ENCODE data around the gene MAMLD1. TPM values are rescaled to one million over a fixed set of nuclear protein-coding genes. Genes with fewer than 3 reads are reported as not detected.

MAMLD1 gene
- total and polyA plus RNA-seq, 4 donors: 0.59 to 1.1 (median 0.76) TPM

DNA sequence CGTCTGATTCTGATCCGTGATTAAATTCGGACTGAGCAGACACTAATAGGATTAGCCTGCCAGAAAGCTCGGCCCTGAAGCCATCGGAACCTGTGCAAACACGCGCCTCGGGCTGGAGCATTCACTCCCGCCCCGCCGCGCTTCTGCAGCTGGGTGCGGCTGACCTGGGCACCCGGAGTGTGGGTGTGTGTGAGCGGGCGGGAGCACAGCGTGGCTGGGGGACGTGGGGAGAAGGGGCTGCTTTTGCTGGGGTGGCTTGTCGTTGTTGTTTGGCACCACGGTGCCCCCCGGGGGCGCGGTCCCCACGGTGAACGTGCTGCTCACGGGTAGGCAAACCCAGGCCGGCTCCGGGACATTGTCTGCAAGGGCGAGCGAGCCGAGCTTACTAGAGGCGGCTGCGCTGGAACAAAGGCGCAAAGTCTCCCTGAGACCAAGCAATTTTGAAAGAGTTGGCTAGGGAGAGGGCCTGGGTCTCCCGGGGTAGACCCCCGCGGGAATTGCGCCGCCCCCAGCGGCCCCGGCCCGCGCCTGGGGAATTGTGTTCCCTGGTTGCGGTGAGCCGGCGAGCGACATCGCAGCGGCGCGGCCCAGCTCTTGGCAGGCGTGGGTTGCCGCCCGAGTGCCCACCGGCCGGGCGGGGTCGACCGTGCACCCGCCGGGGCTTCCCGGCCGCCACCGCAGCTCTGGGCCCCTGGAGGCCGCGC, 1.4 kb downstream of the MAMLD1 start:
- peak overlapping the region; percentile 23 to 68 (median 61) for H3K4me3 ChIP-seq (ENCODE audit: low read depth in 1 of 3, low read length in 3 of 3)
- H3K9me3 ChIP-seq (ENCODE audit: control insufficient read depth in 4 of 4, low read length in 3 of 4): no peaks in the 10 kb centered on the region
- under 1% methylated on average over 66 of the region's 66 CpGs for WGBS
- H3K27ac ChIP-seq (ENCODE audit: low read depth in 1 of 2, low read length in 2 of 2): peak overlapping the region; percentile 64 to 82
- no peak overlapping the region for H3K9ac ChIP-seq (ENCODE audit: low read depth in 1 of 2, low read length in 2 of 2)
- H3K36me3 ChIP-seq (ENCODE audit: control insufficient read depth in 4 of 4, insufficient read depth in 3 of 4, low read depth in 1 of 4, low read length in 3 of 4): no peaks in the 10 kb centered on the region
- TF ChIP-seq HNF4G (IDR thresholded peaks at IDR 0.05) (no peak), RAD21 (IDR thresholded peaks at IDR 0.05) (no peak), EGR1 (IDR thresholded peaks at IDR 0.05; ENCODE audit: low read depth in 2 of 2) (no peak), TAF1 (conservative IDR thresholded peaks at IDR 0.05) (no peak), NR2F2 (IDR thresholded peaks at IDR 0.05) (no peak)
- TF ChIP-seq, protein P1, sequence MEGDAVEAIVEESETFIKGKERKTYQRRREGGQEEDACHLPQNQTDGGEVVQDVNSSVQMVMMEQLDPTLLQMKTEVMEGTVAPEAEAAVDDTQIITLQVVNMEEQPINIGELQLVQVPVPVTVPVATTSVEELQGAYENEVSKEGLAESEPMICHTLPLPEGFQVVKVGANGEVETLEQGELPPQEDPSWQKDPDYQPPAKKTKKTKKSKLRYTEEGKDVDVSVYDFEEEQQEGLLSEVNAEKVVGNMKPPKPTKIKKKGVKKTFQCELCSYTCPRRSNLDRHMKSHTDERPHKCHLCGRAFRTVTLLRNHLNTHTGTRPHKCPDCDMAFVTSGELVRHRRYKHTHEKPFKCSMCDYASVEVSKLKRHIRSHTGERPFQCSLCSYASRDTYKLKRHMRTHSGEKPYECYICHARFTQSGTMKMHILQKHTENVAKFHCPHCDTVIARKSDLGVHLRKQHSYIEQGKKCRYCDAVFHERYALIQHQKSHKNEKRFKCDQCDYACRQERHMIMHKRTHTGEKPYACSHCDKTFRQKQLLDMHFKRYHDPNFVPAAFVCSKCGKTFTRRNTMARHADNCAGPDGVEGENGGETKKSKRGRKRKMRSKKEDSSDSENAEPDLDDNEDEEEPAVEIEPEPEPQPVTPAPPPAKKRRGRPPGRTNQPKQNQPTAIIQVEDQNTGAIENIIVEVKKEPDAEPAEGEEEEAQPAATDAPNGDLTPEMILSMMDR (IDR thresholded peaks at IDR 0.05; ENCODE audit: low read depth, low read length, missing input control): no peak
- TF ChIP-seq, protein P2, sequence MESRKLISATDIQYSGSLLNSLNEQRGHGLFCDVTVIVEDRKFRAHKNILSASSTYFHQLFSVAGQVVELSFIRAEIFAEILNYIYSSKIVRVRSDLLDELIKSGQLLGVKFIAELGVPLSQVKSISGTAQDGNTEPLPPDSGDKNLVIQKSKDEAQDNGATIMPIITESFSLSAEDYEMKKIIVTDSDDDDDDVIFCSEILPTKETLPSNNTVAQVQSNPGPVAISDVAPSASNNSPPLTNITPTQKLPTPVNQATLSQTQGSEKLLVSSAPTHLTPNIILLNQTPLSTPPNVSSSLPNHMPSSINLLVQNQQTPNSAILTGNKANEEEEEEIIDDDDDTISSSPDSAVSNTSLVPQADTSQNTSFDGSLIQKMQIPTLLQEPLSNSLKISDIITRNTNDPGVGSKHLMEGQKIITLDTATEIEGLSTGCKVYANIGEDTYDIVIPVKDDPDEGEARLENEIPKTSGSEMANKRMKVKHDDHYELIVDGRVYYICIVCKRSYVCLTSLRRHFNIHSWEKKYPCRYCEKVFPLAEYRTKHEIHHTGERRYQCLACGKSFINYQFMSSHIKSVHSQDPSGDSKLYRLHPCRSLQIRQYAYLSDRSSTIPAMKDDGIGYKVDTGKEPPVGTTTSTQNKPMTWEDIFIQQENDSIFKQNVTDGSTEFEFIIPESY (IDR thresholded peaks at IDR 0.05): no peak
- TF ChIP-seq, protein P3, sequence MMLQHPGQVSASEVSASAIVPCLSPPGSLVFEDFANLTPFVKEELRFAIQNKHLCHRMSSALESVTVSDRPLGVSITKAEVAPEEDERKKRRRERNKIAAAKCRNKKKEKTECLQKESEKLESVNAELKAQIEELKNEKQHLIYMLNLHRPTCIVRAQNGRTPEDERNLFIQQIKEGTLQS (IDR thresholded peaks at IDR 0.05): no peak
- DNase-seq (ENCODE audit: low spot score): peak; percentile 40
- peaks cover 5 to 29% (median 18%) of the 10 kb centered on the region in 4 donors for H3K4me1 ChIP-seq (ENCODE audit: control insufficient read depth in 4 of 4, insufficient read depth in 4 of 4, low read length in 3 of 4)
- H3K27me3 ChIP-seq (ENCODE audit: control insufficient read depth in 4 of 4, insufficient read depth in 4 of 4, low read length in 3 of 4): no peaks in the 10 kb centered on the region

DNA sequence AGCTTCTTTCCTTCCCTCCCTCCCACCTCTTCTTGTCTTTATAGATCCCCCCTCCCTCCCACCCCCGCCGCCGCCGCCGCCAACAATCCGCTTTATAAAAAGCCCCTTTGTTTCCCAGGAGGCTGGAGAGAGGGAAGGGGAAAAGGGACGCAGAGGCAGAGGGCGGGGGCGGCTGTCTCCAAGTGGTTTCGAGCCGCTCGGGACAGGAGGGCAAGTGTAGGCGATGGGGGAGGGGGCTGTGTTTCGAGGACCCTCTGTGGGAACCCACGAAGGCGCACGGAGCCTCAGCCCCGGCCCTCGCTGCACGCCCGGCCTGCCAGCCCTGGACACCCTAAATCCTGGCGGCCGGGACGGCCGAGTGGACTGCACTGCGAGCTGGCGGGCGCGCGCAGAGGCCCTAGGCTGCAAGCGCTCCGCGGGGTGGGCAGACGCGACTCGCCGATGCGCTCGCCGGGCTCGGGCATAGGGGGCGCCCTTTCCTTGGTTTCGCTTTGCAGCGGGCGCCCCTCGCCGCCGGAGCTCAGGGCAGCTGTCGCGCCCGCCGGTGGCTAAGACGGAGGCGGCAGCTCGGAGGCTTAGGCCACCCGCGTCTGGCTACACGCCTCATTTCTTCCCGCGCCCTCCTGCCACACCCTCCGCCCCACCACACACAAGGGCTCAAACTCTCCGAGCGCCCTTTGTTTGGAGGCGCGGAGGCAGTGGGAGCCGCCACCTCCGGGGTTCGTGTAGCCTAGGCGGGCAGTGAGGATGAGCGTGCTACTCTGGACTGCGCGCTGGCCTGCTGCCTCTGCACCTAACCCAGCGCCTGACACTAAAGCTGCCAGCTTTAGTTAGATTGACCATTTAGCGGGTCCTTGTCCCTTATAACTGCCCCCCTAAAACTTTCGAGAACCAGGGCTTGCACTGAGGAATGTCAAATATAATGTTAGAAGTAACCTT, 2.2 kb downstream of the MAMLD1 start:
- Histone ChIP-seq H3K36me3 (ENCODE audit: control insufficient read depth in 4 of 4, insufficient read depth in 3 of 4, low read depth in 1 of 4, low read length in 3 of 4) (no peaks in the 10 kb centered on the region), H3K4me1 (ENCODE audit: control insufficient read depth in 4 of 4, insufficient read depth in 4 of 4, low read length in 3 of 4) (peaks cover 5 to 29% (median 18%) of the 10 kb centered on the region in 4 donors), H3K27ac (ENCODE audit: low read depth in 1 of 2, low read length in 2 of 2) (peak overlapping the region; percentile 78 to 82), H3K9ac (ENCODE audit: low read depth in 1 of 2, low read length in 2 of 2) (no peak overlapping the region), H3K9me3 (ENCODE audit: control insufficient read depth in 4 of 4, low read length in 3 of 4) (no peaks in the 10 kb centered on the region), H3K27me3 (ENCODE audit: control insufficient read depth in 4 of 4, insufficient read depth in 4 of 4, low read length in 3 of 4) (no peaks in the 10 kb centered on the region), H3K4me3 (ENCODE audit: low read depth in 1 of 3, low read length in 3 of 3) (peak overlapping the region; percentile 49 to 68 (median 59))
- peak; percentile 80 for DNase-seq (ENCODE audit: low spot score)
- WGBS: under 1% methylated on average over 74 of the region's 75 CpGs
- TF ChIP-seq, protein P1 (IDR thresholded peaks at IDR 0.05; ENCODE audit: low read depth, low read length, missing input control): peak; percentile 51
- TF ChIP-seq, protein P4, sequence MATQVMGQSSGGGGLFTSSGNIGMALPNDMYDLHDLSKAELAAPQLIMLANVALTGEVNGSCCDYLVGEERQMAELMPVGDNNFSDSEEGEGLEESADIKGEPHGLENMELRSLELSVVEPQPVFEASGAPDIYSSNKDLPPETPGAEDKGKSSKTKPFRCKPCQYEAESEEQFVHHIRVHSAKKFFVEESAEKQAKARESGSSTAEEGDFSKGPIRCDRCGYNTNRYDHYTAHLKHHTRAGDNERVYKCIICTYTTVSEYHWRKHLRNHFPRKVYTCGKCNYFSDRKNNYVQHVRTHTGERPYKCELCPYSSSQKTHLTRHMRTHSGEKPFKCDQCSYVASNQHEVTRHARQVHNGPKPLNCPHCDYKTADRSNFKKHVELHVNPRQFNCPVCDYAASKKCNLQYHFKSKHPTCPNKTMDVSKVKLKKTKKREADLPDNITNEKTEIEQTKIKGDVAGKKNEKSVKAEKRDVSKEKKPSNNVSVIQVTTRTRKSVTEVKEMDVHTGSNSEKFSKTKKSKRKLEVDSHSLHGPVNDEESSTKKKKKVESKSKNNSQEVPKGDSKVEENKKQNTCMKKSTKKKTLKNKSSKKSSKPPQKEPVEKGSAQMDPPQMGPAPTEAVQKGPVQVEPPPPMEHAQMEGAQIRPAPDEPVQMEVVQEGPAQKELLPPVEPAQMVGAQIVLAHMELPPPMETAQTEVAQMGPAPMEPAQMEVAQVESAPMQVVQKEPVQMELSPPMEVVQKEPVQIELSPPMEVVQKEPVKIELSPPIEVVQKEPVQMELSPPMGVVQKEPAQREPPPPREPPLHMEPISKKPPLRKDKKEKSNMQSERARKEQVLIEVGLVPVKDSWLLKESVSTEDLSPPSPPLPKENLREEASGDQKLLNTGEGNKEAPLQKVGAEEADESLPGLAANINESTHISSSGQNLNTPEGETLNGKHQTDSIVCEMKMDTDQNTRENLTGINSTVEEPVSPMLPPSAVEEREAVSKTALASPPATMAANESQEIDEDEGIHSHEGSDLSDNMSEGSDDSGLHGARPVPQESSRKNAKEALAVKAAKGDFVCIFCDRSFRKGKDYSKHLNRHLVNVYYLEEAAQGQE (IDR thresholded peaks at IDR 0.05): no peak
- TF ChIP-seq HNF4G (IDR thresholded peaks at IDR 0.05) (no peak), RXRA (IDR thresholded peaks at IDR 0.05) (no peak), RAD21 (IDR thresholded peaks at IDR 0.05) (peak; percentile 54 to 65), EGR1 (IDR thresholded peaks at IDR 0.05; ENCODE audit: low read depth in 2 of 2) (no peak)
